Right lobe of liver (tissue), 4 donors: ENCODE data around the gene UBE2H.
"Not testable (repeated sequence)": the region's sequence is repeated elsewhere in the genome, so short reads cannot be mapped to it uniquely, and the experiment has no call there.

Source experiments
- CTCF ChIP-seq, 4 donors: fragments of 200-600 bp in 3 of 4; fragments of 450-650 bp in 1 of 4; IDR thresholded peaks; one replicate each; pipeline versions ENCODE4 v1.5.1 to v1.8.0; 2016 to 2022; ENCODE audit warnings: antibody characterized with exemption in 4 of 4, mild to moderate bottlenecking in 2 of 4
- POLR2A ChIP-seq: fragments of 450-650 bp; IDR thresholded peaks from one replicate; pipeline ENCODE4 v1.6.1; 2017; ENCODE audit warnings: antibody characterized with exemption, mild to moderate bottlenecking
- donor health status: DM: no; HTN: no; CAD: no.
- donor health status: DM: no; HTN: no; CAD: no.
- donor health status: DM: no; HTN: yes; CAD: no.

GRCh38 chr7:129960204-129960475 is 7.4 kb upstream of the UBE2H start:
- TF ChIP-seq CTCF (IDR thresholded peaks at IDR 0.05); POLR2A: not testable (repeated sequence)
